CD4-positive, alpha-beta T cell treated with Interleukin-6 at 100 ng/mL for 8 hours (primary cell): Measurements from ENCODE around the gene FAM210A.
"Not testable (repeated sequence)": the region's sequence is repeated elsewhere in the genome, so short reads cannot be mapped to it uniquely, and the experiment has no call there.

ENCODE experiments used
- DNase-seq: peaks from one replicate; pipeline ENCODE4 v3.0.0-alpha.2; 2020; ENCODE audit warnings: mixed read lengths, low spot score

Gene FAM210A, protein sequence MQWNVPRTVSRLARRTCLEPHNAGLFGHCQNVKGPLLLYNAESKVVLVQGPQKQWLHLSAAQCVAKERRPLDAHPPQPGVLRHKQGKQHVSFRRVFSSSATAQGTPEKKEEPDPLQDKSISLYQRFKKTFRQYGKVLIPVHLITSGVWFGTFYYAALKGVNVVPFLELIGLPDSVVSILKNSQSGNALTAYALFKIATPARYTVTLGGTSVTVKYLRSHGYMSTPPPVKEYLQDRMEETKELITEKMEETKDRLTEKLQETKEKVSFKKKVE

GRCh38 chr18:13726232-13726971 is at the start of gene FAM210A, which contains the start of gene RNMT:
Gene FAM210A (minus strand): TSS chr18:13726558. CDS start chr18:13682077, 44,481 bp downstream.
Gene RNMT (plus strand): TSS chr18:13726673. CDS start chr18:13731518, 4,845 bp downstream.
- peak; percentile 92 for DNase-seq

GRCh38 chr18:13775058-13775457 is 48.7 kb upstream of the FAM210A start:
- DNase-seq: no peak

DNA sequence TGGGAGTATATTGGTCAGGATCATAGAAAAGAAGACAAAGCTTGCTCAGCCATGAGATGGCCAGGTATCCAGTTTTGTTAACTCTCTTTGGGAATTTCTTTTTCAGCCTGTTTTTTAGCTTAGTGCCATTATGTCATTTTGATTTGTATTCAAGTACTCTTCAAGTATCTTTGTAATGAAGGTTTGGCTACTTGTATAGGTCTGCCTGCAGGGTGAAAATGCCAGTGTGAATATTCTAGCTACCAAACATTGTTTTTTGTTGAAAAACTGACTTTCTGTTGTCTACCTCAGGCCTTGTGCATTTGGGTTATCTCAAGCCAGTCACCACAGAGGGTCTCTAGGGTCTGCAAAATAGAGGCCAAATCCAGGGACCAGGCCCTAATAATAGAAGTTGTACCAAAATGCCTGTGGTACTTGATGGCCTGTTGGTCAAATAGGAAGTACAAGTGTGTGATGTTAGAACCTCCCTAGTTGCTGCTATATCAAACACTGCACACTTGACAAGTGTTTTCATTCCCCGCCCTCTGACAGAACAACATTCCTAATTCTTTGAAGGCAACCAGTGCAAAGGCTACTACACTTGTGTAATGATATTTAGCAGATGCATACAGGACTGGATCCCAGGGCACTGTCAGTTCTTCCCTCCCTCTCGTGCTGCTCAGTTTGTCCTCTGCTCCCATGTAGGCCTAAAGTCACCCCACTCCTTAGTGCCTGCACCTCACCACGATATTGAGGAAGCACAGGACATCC is 36.5 kb upstream of the FAM210A start:
- no peak for DNase-seq

- no peak for DNase-seq
Observed at GRCh38 chr18:13760047-13760446, 33.7 kb upstream of the FAM210A start.

GRCh38 chr18:13758622-13759021 is 32.3 kb upstream of the FAM210A start:
- no peak for DNase-seq

DNA sequence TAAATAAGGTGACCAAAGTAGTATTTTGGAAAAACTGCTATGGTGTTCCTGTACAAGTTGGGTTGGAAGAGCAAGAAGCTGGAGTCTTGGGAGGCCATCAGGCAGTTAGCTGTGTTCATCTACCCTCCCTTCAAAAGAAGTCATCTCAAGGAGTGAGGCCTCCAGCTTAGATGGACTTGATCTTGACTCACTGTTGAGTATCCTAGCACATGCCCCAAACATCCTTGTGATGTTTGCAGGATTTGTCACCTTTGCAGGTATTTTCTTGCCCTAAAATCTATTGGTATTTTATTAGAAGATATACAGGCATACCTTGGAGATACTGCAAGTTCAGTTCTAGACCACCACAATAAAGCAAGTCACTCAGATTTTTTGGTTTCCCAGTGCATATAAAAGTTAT is 30.3 kb upstream of the FAM210A start:
- no peak for DNase-seq

- DNase-seq: no peak
Observed at GRCh38 chr18:13756261-13756660, 29.9 kb upstream of the FAM210A start.

DNA sequence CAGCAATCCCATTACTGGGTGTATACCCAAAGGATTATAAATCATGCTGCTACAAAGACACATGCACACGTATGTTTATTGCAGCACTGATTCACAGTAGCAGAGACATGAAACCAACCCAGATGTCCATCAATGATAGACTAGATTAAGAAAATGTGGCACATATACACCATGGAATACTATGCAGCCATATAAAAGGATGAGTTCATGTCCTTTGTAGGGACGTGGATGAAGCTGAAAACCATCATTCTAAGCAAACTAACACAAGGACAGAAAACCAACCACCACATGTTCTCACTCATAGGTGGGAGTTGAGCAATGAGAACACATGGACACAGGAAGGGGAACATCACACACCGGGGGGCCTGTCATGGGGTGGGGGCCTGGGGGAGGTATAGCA is 25.2 kb upstream of the FAM210A start:
- DNase-seq: not testable (repeated sequence)

GRCh38 chr18:13746633-13747032 is 20.3 kb upstream of the FAM210A start:
- DNase-seq: no peak

DNA sequence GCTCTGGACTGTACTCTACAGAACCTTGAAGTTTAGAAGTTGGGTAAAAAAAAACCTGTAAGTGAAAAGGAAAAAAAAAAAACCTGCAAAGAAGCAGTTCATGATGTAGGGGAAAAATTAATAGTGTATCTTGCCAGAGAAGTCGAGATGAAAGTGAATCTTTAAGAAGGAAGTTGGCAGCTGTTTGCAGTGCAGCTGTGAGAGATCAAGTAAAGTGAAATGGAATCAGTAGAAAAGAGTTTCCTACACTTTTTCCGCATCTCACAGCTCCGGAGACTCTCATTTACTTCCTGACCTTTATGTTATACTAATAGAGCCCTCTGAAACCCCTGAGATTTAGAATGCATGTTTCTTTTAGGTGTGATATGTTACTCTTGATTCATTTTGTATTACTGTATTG is 19.3 kb upstream of the FAM210A start:
- DNase-seq: no peak

DNA sequence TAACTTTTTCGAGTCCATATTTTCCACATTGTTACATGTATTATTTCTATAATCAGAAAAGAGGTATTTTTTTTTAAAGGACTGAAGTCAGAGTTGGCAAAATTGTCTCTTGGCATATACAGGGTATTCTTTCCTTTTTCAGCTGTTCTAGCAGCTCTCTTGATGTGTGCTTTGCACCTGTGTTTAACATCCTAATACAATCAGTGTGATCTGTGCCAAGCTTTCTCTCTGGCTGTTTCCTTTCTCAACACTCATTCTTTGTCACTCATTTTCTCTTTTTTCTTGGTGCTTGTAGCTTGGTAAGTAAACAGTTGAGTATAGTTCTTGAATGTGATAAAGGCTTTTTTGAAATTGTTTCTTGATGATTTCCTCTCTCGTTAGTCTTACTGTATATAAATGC is 9.3 kb upstream of the FAM210A start:
- DNase-seq: no peak

DNA sequence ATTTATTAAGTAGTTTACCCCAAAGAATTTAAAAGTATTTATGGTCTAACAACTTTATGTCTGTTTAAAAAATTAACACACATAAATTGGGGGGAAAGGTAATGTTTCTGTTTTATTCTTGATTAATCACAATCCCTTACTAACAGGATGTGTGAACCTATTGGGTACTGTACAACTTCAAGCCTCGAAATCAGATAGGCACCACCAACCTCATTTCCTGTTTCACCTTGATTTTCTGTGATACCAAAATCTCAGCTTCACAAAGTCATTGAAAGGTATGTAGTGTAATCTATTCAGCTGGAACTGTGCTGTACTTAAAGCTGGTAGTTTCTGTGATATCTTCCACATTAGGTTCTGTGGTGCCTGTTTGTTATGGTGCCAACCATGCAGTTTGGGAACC is 4.1 kb upstream of the FAM210A start:
- peak; percentile 17 for DNase-seq

- DNase-seq: no peak
Observed at GRCh38 chr18:13726972-13727331, 594 bp upstream of the FAM210A start.

- DNase-seq: peak; percentile 2
Observed at GRCh38 chr18:13725566-13726231, 659 bp downstream of the FAM210A start.

- no peak for DNase-seq
Observed at GRCh38 chr18:13720847-13721246, 5.5 kb downstream of the FAM210A start.

DNA sequence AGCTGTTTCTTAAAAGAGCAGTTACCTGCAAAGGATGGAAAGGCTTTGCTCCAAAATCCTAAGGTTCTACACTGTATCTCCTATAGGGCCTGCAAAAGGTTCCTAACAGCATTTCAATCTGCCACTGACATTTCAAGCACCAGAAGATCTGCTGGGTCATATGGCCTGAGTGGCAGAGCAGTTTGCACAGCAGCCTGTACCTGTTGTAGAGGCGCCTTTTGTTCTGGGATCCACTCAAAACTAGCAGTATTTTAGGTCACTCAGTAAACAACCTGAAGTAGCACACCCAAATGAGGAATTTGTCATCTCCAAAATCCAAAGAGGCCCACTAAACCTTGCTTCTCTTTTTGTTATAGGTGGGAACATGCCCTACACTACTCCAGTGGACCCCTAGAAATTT is 6.2 kb downstream of the FAM210A start:
- no peak for DNase-seq

GRCh38 chr18:13716916-13717315 is 9.4 kb downstream of the FAM210A start:
- DNase-seq: no peak

DNA sequence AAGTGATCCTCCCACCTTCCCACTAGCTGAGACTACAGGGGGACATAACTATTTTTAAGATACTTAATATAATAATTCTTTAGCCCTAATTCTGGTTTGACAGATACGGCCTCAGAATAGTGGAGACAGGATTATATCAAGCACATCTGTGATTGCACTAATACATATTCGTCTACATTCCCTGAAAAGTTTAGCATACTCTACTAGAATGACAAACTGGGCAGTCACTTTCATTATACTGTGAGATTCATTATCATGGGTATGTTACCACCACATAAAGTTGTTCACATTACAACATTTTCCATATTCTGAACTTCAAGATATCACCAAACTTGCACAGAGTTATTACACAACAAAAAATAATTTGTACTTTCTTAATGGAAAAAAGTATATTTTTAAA is 11.0 kb downstream of the FAM210A start:
- no peak for DNase-seq

DNA sequence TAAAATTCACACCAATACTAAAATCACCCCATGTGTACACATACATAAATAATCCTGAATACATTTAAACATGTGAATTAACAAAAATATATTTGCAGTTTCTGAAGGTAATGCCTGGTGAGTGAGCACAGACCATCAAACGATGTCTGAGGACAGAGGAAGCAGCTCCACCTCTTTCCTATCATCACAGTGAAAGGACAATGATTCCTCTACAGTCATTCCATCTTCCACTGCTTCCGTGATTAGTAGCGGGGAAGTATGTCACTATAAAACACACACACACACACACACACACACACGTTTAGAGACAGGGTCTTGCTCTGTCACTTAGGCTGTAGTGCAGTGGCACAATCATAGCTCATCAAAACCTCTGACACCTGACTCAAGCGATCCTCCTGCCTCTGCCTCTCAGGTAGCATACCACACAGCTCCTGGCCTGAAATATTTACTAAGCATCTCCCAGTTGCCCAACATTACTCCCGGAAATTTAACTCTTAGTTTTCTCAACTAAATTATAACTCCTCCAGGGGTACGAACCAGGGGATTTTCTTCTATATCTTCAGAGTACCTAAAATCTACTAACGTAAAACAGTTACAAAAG is 12.8 kb downstream of the FAM210A start:
- DNase-seq: no peak

GRCh38 chr18:13712400-13713131 is 13.8 kb downstream of the FAM210A start:
- DNase-seq: no peak

- DNase-seq: no peak
Observed at GRCh38 chr18:13710414-13710831, 15.9 kb downstream of the FAM210A start.
